ENCODE results near the gene BPHL. TPM values are rescaled to one million over a fixed set of nuclear protein-coding genes. Genes with fewer than 3 reads are reported as not detected.

The BPHL gene
- total and polyA plus RNA-seq, 4 donors, result 6.0 to 14.9 (median 13.0) TPM

DNA sequence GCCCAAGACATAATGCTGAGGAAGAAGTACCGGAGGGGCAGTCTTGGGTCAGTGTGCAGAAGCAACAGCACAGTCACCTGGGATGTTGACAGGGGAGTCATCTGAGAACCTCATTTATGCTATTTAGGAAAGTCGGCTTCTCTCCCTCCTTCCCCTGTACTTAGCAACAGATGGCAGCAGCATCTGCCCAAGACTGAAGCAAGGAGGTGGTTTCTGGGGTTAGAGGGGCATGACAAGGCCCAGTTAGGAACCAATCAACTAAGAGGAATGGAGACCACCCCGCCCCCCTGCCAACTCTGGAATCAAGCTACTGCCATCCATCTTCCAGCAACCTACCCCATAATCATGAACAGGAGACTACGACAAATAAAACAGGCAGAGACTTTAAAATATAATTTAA lies 28.5 kb upstream of the BPHL start:
- Histone ChIP-seq H3K27ac (ENCODE audit: low read depth in 1 of 2, low read length in 1 of 2) (no peak overlapping the region), H3K4me1 (ENCODE audit: control insufficient read depth in 5 of 5, insufficient read depth in 5 of 5, low read length in 5 of 5) (peaks cover 0 to 8% (median 0%) of the 10 kb centered on the region in 5 donors), H3K36me3 (ENCODE audit: control insufficient read depth in 4 of 4, insufficient read depth in 4 of 4, low read length in 4 of 4) (peaks cover 9 to 21% (median 14%) of the 10 kb centered on the region in 4 donors), H3K9me3 (ENCODE audit: control insufficient read depth in 4 of 4, insufficient read depth in 3 of 4, low read length in 3 of 4) (no peaks in the 10 kb centered on the region), H3K4me3 (no peak overlapping the region), H3K9ac (ENCODE audit: insufficient read depth in 1 of 2, low read length in 2 of 2) (no peak overlapping the region), H3K27me3 (ENCODE audit: control insufficient read depth in 3 of 3, insufficient read depth in 3 of 3, low read length in 2 of 3) (no peaks in the 10 kb centered on the region)
- TF ChIP-seq, protein P1, sequence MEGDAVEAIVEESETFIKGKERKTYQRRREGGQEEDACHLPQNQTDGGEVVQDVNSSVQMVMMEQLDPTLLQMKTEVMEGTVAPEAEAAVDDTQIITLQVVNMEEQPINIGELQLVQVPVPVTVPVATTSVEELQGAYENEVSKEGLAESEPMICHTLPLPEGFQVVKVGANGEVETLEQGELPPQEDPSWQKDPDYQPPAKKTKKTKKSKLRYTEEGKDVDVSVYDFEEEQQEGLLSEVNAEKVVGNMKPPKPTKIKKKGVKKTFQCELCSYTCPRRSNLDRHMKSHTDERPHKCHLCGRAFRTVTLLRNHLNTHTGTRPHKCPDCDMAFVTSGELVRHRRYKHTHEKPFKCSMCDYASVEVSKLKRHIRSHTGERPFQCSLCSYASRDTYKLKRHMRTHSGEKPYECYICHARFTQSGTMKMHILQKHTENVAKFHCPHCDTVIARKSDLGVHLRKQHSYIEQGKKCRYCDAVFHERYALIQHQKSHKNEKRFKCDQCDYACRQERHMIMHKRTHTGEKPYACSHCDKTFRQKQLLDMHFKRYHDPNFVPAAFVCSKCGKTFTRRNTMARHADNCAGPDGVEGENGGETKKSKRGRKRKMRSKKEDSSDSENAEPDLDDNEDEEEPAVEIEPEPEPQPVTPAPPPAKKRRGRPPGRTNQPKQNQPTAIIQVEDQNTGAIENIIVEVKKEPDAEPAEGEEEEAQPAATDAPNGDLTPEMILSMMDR (IDR thresholded peaks at IDR 0.05; ENCODE audit: control extremely low read depth, extremely low read depth), result no peak
- no peak for ATAC-seq (ENCODE audit: insufficient read depth, low FRiP score)
- no peak for DNase-seq
- 90 to 96% methylated on average over 4 of the region's 4 CpGs for WGBS, 2 donors

DNA sequence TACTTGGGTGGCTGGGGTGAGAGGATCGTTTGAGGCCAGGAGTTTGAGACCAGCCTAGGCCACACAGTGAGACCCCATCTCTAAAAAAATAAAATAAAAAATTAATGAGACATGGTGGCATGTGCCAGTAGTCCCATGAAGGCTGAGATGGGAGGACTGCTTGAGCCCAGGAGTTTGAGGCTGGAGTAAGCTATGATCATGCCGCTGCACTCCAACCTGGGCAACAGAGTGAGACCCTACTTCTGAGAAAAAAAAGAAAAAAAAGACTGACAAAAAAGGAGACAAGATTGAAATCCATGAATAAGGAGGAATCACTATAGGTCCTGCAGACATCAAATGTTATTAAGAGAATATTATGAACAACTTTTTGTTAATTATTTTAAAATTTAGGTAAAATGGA lies 23.7 kb upstream of the BPHL start:
- 96 to 98% methylated on average over 2 of the region's 2 CpGs for WGBS, 2 donors
- H3K9me3 ChIP-seq (ENCODE audit: control insufficient read depth in 4 of 4, insufficient read depth in 3 of 4, low read length in 3 of 4), result no peaks in the 10 kb centered on the region
- TF ChIP-seq, protein P1 (IDR thresholded peaks at IDR 0.05; ENCODE audit: control extremely low read depth, extremely low read depth), result no peak
- H3K4me3 ChIP-seq, result no peak overlapping the region
- no peak for DNase-seq
- no peak overlapping the region for H3K27ac ChIP-seq (ENCODE audit: low read depth in 1 of 2, low read length in 1 of 2)
- H3K9ac ChIP-seq (ENCODE audit: insufficient read depth in 1 of 2, low read length in 2 of 2), result no peak overlapping the region
- no peaks in the 10 kb centered on the region for H3K27me3 ChIP-seq (ENCODE audit: control insufficient read depth in 3 of 3, insufficient read depth in 3 of 3, low read length in 2 of 3)
- ATAC-seq (ENCODE audit: insufficient read depth, low FRiP score), result no peak
- H3K36me3 ChIP-seq (ENCODE audit: control insufficient read depth in 4 of 4, insufficient read depth in 4 of 4, low read length in 4 of 4), result peaks cover 7 to 21% (median 14%) of the 10 kb centered on the region in 4 donors
- no peaks in the 10 kb centered on the region for H3K4me1 ChIP-seq (ENCODE audit: control insufficient read depth in 5 of 5, insufficient read depth in 5 of 5, low read length in 5 of 5)

DNA sequence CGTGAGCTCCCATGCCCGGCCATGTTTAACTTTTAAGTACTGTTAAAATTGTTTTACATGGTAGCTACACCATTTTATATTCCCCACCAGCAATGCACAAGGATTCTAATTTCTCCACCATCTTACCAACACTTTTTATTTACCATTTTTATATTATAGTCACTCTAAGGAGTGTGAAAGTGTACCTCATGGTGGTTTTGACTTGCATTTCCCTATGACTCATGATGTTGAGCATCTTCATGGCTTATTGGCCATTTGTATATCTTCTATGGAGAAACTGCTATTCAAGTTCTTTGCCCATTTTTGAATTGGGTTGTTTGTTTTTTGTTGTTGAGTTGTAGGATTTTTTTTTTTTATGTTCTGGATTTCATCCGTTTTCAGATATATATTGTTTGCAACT lies 15.6 kb upstream of the BPHL start:
- no peak for DNase-seq
- H3K36me3 ChIP-seq (ENCODE audit: control insufficient read depth in 4 of 4, insufficient read depth in 4 of 4, low read length in 4 of 4), result peaks cover 11 to 40% (median 28%) of the 10 kb centered on the region in 4 donors
- no peak overlapping the region for H3K27ac ChIP-seq (ENCODE audit: low read depth in 1 of 2, low read length in 1 of 2)
- no peak for ATAC-seq (ENCODE audit: insufficient read depth, low FRiP score)
- no peaks in the 10 kb centered on the region for H3K9me3 ChIP-seq (ENCODE audit: control insufficient read depth in 4 of 4, insufficient read depth in 3 of 4, low read length in 3 of 4)
- no peaks in the 10 kb centered on the region for H3K4me1 ChIP-seq (ENCODE audit: control insufficient read depth in 5 of 5, insufficient read depth in 5 of 5, low read length in 5 of 5)
- WGBS, 2 donors, result 97 to 98% methylated on average over 3 of the region's 3 CpGs
- no peak overlapping the region for H3K4me3 ChIP-seq
- no peak overlapping the region for H3K9ac ChIP-seq (ENCODE audit: insufficient read depth in 1 of 2, low read length in 2 of 2)
- H3K27me3 ChIP-seq (ENCODE audit: control insufficient read depth in 3 of 3, insufficient read depth in 3 of 3, low read length in 2 of 3), result no peaks in the 10 kb centered on the region
- TF ChIP-seq, protein P1 (IDR thresholded peaks at IDR 0.05; ENCODE audit: control extremely low read depth, extremely low read depth), result no peak

DNA sequence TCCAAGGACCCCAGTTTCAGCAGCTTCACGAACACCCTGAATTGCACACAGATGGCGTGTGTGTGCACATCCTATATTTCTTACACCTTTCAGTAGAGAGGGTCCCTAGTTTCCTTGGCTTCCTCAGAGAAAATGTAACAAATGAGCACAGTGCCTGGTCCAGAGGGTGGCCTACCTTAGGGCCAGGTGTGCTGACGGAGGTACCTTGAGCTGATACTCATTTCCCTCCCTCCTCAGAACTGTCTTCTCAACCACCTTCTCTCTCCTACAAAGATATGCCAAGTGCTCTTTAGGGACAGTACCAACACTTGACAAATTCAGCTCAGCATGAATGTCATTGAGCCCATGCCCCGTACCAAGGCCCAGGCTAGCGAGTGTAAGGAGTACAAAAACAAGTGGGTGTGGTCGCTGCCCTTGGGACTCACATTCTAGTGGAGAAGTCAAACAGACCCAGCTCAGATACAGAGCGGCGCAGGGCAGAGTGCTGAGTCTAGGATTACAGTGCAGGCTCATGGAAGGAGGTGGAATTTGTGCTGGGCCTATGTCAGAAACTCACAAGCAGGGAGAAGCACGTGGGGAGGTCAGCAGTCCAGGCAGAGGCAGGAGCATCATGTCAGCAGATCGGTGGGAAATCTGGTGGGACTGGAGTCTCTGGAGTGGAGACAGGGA lies 9.6 kb upstream of the BPHL start:
- H3K4me1 ChIP-seq (ENCODE audit: control insufficient read depth in 5 of 5, insufficient read depth in 5 of 5, low read length in 5 of 5), result no peaks in the 10 kb centered on the region
- no peak overlapping the region for H3K9ac ChIP-seq (ENCODE audit: insufficient read depth in 1 of 2, low read length in 2 of 2)
- no peaks in the 10 kb centered on the region for H3K27me3 ChIP-seq (ENCODE audit: control insufficient read depth in 3 of 3, insufficient read depth in 3 of 3, low read length in 2 of 3)
- H3K27ac ChIP-seq (ENCODE audit: low read depth in 1 of 2, low read length in 1 of 2), result no peak overlapping the region
- H3K4me3 ChIP-seq, result no peak overlapping the region
- 83 to 96% methylated on average over 10 of the region's 10 CpGs for WGBS, 2 donors
- no peak for DNase-seq
- H3K9me3 ChIP-seq (ENCODE audit: control insufficient read depth in 4 of 4, insufficient read depth in 3 of 4, low read length in 3 of 4), result no peaks in the 10 kb centered on the region
- TF ChIP-seq, protein P1 (IDR thresholded peaks at IDR 0.05; ENCODE audit: control extremely low read depth, extremely low read depth), result no peak
- no peak for ATAC-seq (ENCODE audit: insufficient read depth, low FRiP score)
- peaks cover 13 to 54% (median 40%) of the 10 kb centered on the region in 4 donors for H3K36me3 ChIP-seq (ENCODE audit: control insufficient read depth in 4 of 4, insufficient read depth in 4 of 4, low read length in 4 of 4)

All from lung (tissue), 12 donors.